Brain microvascular endothelial cell (primary cell): ENCODE measurements around the gene COL11A2.

Source experiments
- DNase-seq: peaks from one replicate; pipeline ENCODE4 v3.0.0-alpha.2; 2020
- H3K27ac ChIP-seq: fragments of 250-450 bp; sonication (Bioruptor Pico); 2 replicates; pipeline ENCODE4 v1.5.1; 2020; ENCODE audit warnings: mild to moderate bottlenecking, moderate library complexity
- H3K27me3 ChIP-seq: fragments of 250-450 bp; sonication (Bioruptor Pico); replicated peaks from 2 replicates; pipeline ENCODE4 v1.5.1; 2020; ENCODE audit warnings: mild to moderate bottlenecking
- H3K36me3 ChIP-seq: fragments of 250-450 bp; sonication (Bioruptor Pico); replicated peaks from 2 replicates; pipeline ENCODE4 v1.5.1; 2020; ENCODE audit warnings: mild to moderate bottlenecking
- H3K4me3 ChIP-seq: 2 replicates; pipeline ENCODE4 v1.5.1; 2011; ENCODE audit warnings: low read depth, mild to moderate bottlenecking, control low read depth, low read length, moderate library complexity
- in situ Hi-C: cut with HindIII; loops from 2 replicates; pipeline ENCODE4 v1.10.0; 2017; ENCODE audit warnings: low sequenced_read_pairs, low pct_ligation_motif_present
- TF ChIP-seq, protein P1 (sequence below): IDR thresholded peaks from 2 replicates; pipeline ENCODE4 v1.5.1; 2011; ENCODE audit warnings: low read depth, mild to moderate bottlenecking, moderate library complexity, low read length, control low read depth, inconsistent platforms; ENCODE audit errors: missing control alignments

Gene COL11A2

DNA sequence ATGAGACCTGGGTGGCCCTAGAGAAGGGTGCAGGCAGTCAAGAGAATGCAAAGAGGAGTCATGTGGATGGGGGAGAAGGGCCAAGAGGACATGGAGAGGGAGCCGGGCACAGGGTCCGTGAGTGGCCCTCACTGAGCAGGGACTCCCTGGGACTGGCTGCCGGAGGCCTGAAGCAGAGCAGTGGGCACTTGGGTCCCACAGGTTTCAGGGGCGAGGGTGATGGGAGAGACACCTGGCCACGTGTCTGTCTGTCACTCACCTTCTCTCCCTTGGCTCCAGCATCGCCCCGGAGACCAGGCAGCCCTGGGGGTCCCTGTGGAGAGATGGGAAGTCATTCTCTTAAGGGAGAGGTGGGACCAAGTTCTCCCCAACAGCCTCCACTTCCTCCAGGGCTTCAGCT lies 25.5 kb downstream of the COL11A2 start:
- no peak overlapping the region for H3K4me3 ChIP-seq
- no peaks in the 10 kb centered on the region for H3K36me3 ChIP-seq
- no peak overlapping the region for H3K27ac ChIP-seq
- H3K27me3 ChIP-seq: no peaks in the 10 kb centered on the region
- no peak for DNase-seq
- in situ Hi-C loops: no loop called here
- TF ChIP-seq, protein P1, sequence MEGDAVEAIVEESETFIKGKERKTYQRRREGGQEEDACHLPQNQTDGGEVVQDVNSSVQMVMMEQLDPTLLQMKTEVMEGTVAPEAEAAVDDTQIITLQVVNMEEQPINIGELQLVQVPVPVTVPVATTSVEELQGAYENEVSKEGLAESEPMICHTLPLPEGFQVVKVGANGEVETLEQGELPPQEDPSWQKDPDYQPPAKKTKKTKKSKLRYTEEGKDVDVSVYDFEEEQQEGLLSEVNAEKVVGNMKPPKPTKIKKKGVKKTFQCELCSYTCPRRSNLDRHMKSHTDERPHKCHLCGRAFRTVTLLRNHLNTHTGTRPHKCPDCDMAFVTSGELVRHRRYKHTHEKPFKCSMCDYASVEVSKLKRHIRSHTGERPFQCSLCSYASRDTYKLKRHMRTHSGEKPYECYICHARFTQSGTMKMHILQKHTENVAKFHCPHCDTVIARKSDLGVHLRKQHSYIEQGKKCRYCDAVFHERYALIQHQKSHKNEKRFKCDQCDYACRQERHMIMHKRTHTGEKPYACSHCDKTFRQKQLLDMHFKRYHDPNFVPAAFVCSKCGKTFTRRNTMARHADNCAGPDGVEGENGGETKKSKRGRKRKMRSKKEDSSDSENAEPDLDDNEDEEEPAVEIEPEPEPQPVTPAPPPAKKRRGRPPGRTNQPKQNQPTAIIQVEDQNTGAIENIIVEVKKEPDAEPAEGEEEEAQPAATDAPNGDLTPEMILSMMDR: no peak

DNA sequence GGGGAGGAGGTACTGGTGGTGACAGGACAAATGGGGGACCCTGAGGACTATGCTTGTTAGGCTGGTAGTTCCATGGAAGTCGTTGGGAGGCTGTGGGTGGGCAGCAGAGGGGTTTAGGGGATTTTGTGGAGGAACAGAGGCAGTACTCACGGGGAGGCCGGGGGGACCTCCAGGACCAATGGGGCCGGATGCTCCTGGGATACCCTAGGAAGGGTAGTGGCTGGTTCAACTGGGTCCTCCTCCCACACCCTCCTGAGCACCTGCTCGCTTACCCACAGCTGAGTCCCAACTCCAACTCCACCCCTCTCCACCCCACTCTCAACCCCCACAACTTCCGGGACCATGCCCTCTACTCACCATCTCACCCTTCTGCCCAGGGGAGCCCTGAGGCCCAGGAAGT lies 25.9 kb downstream of the COL11A2 start:
- in situ Hi-C loops: no loop called here
- Histone ChIP-seq H3K4me3 (no peak overlapping the region), H3K36me3 (no peaks in the 10 kb centered on the region), H3K27ac (no peak overlapping the region), H3K27me3 (no peaks in the 10 kb centered on the region)
- TF ChIP-seq, protein P1: no peak
- no peak for DNase-seq

DNA sequence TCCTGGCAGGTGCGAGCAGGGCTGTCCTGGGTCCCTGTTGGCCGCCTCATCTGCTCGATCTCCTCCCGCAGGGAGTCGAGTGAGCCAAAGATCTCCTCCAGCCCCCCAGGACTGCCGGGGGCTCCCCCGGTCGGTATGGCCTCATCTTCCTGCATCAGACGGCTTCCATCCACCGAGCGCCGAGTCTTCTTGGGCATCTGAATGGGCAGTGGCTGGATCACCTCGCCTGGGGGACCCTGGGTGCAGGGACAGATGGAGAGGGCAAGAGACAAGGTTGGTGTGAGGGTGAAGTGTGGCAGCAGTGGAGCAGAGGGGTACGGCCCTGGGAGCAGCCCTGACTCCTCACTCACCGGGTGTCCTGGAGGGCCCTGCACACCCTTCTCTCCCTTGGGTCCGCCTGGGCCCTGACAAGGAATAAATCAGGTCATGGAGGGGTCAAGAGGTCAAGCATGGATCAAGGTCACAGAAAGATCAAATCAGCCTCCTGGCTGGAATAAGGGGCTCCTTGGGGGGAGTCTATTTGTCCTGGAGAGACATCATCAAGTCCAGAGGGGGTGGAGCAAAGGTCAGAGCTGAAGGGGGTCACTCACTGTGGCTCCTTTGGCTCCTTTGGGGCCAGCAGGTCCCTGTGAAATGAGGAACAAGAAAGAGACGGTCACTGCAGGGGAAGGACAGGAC lies 26.5 kb downstream of the COL11A2 start:
- in situ Hi-C loops: no loop called here
- no peak overlapping the region for H3K4me3 ChIP-seq
- H3K36me3 ChIP-seq: no peaks in the 10 kb centered on the region
- H3K27me3 ChIP-seq: no peaks in the 10 kb centered on the region
- no peak for DNase-seq
- no peak overlapping the region for H3K27ac ChIP-seq
- TF ChIP-seq, protein P1: no peak

DNA sequence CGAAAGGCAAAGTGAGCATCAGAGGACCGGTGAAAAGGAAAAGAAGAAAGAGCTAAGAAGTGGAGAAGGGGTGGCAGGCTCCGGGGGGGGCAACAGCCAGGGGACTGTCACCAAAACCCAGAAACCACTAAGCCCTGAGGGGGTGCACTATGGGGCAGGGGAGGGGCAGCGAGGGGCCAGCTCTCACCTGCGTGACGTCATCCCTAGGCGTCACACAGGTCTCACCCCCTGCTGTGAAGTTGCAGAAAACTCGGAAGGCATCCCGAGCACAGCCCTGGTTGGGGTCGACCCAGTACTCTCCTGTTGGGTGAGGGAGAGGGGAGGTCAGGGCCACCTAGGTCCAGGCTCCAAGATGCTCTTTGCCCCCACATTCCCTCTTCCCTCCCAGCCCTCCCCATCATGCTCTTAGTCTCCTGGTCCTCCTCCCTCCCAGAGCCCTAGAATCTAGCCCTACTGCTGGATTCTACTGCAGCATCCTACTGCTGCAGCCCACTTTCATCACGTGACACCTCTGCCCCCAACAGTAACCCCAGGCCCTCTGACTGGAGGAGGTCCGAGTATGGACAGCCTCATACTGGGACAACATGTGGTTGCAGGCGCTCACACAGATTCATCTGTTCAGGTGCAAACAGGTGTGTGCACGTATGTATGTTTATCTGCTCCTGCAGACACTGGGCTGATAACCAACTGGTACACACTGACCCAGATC lies 27.4 kb downstream of the COL11A2 start:
- in situ Hi-C loops: no loop called here
- DNase-seq: no peak
- no peak overlapping the region for H3K4me3 ChIP-seq
- TF ChIP-seq, protein P1: no peak
- H3K27me3 ChIP-seq: no peaks in the 10 kb centered on the region
- H3K36me3 ChIP-seq: no peaks in the 10 kb centered on the region
- no peak overlapping the region for H3K27ac ChIP-seq

DNA sequence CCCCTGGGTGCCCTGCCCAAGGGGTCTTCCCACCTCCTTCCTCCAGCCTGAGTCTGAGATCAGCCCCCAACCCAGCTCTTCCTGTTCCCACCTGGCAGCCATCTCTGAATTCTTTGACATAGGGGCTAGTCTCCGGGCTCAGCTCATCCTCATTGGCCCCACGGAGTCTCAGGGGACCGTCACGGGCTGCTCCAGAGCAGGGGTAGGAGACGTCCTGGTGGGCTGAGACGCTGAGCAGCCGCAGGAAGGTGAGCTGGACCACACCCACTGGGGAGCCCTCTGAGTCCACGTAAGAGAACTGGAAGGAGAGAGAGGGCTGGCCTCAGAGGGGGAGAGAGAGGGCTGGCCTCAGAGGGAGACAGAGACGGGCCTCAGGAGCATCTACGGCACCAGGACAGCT lies 28.1 kb downstream of the COL11A2 start:
- DNase-seq: no peak
- H3K4me3 ChIP-seq: no peak overlapping the region
- TF ChIP-seq, protein P1: no peak
- no peaks in the 10 kb centered on the region for H3K27me3 ChIP-seq
- in situ Hi-C loops: no loop called here
- H3K36me3 ChIP-seq: no peaks in the 10 kb centered on the region
- no peak overlapping the region for H3K27ac ChIP-seq
